Inferior parietal cortex (tissue), 1 donor: ENCODE measurements around the gene PTGIS.
A peak's percentile ranks its signal among the peaks of the same experiment; 100 is the strongest.

Experiments
- DNase-seq: peaks from one replicate; pipeline ENCODE4 v3.0.0-alpha.2; 2016; ENCODE audit errors: extremely low spot score

The PTGIS gene

DNA sequence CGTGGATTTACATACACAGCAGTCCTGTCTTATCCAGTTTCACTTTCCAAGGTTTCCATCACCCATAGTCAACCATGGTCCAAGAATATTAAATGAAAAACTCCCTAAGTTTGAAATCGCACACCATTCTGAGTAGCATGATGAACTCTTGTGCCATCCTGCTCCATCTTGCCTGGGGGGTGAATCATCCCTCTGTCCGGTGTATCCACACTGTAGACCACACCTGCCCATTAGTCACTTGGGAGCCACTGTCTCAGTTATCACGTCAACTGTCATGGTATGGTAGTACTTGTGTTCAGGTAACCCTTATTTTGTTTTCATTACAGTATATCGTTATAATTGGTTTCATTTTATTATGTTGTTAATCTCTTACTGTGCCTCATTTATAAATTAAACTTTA, 38.5 kb downstream of the PTGIS start:
- DNase-seq: no peak

DNA sequence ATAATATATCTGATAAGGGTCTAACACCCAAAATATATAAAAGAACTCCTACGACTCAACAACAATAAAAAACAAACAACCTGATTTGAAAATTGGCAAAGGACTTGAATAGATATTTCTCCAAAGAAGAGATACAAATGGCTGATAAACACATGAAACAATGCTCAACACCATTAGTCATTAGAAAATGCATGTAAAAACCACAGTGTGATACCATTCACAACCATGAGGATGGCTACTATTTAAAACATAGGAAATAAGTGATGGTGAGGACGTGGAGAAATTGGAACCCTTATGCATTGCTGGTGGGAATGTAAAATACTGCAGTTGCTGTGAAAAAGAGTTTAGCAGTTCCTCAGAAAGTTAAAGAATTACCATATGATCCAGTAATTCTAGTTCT, 41.4 kb downstream of the PTGIS start:
- no peak for DNase-seq

DNA sequence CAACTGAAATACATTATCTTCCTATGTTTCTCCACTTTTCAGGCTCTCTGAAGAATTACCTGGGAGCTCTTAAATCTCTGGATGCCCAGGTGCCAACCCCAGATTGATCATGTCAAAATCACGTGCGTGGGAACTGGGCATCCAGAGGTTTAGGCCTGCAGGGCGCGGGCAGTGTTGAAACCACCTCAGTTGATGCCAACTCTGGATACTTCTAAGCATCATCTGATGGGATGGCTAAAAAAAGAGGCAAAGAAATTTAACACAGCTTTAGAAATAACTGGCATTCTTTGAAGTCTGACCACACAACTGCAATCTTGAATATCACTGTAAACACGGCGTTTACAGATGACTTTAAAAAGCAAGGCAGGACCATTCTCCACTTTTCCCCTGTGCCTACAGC, 41.9 kb downstream of the PTGIS start:
- DNase-seq: no peak

DNA sequence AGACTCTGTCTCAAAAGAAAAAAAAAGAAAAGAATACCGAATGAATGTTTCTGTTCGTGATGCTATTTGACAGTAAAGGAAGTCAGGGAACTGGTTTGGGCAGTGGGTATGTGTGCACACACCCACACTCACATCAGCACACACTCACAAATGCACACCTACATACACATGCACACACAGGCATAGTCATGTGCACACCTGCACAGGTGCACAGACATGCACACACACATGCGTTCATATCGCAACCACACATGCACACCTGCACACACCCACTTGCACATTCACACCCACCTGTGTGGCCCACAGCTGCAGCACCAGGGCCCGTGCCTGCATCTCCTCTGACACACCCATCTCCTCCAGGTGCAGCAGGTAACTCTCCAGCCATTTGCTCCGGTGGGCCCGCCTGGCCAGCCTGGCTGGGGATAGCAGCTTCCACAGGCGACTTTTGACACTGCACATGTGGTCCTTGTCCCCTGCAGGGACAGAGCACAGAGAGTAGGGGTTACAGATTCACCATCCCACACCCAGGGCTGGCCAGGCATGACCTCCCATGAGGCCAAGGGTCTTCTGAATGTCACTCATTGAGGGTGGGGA, 44.1 kb downstream of the PTGIS start:
- DNase-seq: no peak

DNA sequence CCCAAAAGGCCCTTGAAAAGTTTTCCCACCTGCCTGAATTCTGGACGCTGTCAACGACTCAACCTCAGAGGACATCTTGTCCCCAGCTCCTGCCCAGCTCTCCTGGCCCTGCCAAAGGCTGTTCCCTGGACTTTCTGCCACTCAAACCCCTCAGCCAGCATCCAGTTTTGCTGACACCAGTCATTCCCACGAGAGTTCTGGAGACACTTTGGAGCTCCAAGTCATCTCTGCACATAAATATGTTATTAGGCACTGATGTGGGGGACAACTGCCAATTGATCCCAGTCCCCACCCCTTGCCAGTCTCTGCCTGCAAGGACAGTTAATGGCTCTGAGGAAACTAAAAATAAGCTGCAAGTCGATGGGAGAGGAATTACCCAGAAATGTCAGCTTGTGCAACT, 46.6 kb downstream of the PTGIS start:
- DNase-seq: no peak

DNA sequence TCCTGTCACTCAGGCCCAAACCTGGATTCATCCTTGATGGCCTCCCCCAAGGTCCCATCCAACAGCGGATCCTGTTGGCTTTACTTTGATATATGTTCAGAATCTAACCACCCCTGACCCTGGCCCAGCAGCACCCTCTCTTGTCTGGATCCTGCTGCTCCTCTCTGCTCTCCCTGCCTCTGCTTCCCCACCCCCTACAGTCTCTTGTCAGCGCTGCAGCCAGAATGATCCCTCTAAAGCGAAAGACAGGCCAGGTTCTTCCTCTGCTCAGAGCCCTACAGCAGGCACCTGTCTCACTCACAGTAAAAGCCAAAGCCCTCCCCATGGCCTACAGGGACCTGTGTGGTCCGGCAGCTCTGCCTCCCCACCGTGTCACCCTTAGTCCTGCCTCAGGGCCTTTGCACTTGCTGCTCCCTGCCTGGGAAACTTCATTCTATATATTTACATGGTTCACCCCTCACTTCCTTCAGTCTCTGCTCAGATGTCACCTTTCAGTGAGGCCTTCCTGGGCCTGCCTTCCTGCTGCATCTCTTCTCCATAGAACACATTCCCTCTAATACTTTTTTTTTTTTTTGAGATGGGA, 48.1 kb downstream of the PTGIS start:
- DNase-seq: no peak

DNA sequence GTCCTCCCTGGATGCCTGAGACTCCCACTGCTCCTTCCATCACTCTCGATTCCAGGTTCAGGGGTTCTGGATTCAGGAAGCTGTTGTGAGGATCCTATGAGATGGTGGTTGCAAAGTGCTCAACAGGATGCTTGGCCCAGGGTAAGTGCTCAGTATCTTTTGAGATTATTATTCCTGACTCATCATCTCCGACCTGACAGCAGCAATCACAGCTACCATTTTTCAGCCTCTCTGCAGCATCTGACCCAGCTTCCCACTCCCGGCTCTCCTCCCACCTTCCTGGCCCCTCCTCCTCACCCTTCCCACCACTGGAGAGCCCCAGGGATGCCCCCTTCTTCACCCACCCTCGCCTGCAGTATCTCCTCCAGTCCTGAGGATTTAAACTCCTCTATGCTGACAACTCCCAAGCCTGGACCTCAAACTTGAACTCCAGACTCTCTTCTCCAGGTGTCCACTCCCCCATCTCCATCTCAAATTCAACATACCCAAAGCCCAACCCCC, 48.7 kb downstream of the PTGIS start:
- no peak for DNase-seq

DNA sequence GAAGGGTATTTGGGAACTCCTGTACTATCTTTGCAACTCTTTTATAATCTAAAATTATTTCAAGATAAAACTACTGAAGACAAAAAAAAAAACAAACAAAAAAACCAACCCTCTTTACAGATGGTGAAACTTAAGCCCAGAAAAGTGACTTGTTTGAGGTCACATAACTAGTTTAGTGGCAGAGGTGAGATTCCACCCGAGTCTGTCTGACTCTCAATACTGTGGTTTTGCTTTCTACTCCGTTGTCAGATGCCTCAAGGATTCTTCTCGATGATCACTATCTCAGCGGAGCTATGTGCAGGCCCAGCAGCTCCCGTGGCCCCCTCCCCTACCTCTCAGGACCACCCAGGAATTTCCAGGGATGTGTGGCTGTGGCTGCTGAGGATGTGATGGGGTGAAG, 49.4 kb downstream of the PTGIS start:
- DNase-seq: no peak

DNA sequence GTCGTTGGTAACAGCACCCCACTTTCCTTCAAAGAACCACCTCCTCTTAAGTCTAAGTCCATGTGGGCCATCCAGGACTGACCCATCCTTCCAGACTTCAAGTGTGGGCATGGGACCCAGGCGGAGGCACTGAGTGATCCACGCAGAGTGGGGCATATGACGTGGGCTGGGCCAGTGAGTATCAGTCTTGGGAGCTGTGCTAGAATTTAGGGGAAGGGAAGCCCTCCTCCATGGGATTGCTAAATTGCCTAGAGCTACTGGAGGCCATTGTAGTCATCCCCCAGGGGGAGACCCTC, 50.2 kb downstream of the PTGIS start:
- no peak for DNase-seq

DNA sequence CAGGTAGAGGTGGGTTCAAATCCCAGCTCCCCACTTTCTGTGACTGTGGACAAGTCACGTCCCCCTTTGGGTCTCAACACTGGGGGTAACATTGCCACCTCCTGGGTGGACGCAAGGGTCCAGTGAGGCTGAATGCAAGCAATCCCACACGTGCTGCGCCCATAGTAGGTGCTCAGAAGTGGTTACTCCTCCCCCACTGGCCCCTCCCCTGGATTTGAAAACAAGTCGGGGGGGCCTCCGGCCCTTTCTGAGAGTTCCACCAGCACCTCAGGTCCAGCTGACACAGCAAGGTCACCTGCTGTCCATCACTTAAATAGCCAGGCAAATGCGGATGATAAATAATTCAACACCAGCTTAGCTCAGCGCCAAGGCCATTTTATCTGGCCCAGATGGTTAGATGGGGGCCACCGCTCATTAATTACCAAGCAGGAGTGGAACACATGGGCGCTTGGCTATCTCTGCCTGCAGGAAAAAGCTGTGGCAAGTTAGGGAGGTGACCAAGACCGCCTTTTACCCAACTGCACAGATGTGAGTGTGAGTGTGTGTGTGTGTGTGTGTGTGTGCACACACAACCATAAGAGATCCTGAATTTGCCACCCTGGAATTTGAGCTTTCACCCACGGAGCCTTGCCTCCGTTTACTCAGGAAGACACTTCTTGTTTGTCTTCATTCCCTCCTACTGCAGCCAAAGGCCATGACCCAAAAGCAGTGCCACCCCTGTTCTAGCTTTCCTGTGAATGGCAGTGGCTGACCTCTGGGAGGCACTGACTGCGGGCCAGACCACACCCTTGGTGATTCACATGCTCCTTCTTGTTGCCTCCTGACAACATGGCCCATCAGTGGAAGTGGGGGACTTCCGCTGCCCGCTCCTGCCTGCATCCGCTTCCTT, 50.8 kb downstream of the PTGIS start:
- no peak for DNase-seq

DNA sequence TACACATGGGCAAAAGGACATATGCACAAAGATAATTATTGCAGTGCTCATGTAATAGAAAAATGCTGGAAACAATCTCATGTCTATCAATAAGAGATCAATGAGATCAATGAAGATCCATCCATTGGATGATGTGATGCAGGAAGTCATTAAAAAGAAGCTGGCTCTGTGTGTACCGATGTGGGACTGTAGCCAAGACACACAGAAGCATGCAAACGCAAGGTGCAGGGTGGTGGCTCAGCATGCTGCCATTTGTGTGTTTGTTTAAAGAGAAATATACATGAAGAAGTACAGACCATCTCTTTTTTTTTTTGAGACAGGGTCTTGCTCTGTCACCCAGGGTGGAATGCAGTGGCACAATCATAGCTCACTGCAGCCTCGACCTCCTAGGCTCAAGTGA, 52.4 kb downstream of the PTGIS start:
- no peak for DNase-seq

DNA sequence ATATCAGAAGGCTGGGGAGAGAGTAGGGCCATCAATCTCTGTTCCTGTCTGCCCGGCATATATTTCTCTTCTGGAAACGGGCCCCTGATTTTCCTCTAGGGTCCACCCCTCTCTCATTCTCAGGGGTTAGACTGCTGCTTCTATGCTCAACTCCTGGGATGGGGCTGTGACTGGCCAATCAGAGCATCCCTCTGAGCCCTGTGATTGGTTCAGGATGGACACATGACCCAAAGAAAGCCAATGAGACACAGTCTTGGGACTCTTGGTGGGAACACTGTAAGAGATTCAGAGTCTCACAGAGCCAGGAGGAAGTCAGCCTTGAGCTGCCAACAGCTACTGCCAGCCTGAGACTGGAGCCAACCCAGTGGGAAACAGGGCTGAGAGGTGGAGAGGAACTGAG, 54.4 kb downstream of the PTGIS start:
- no peak for DNase-seq

DNA sequence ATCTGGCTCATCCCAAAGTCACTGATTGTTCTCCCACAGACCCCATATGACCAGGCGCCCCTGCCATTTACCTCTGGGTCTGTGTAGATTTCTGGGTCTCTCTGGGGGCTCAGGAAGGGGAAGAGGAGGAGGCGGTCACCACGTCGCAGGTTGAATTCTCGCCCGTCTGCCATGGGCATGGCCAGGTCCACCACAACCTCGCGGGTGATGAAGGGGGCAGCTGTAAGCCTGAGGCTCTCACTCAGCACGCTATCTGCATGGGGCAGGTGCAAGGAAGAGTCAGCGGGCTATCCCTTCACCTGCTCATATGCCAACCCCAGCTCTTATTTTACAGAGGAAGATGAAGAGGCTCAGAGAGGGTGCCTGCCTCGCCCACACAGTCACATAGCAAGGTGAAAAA, 54.9 kb downstream of the PTGIS start:
- no peak for DNase-seq

DNA sequence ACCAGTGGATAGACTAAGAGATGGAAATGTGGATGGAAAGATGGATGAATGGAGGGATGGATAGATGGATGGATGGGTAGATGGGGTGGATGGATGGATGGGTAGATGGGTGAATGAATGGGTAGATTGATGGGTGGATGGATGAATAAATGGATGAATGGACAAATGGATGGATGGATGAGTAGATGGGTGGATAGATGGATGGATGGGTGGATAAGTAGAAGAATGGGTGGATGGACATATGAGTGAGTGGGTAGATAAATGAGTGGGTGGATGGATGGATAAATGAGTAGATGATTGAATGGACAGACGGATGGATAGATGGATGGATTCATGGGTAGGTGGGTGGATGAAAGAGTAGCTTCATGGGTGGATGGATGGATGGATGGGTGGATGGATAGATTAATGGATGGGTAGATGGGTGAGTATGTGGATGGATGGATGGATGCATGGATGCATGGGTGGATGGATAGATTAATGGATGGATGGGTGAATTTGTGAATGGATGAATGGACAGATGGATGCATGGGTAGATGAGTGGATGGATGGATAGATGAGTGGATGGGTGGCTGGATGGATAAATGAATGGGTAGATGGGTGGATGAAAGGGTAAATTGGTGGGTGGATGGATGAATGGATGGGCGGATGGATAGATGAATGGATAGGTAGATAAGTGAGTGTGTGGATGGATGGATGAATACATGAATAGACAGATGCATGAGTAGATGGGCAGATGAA, 56.0 kb downstream of the PTGIS start:
- DNase-seq: no peak

DNA sequence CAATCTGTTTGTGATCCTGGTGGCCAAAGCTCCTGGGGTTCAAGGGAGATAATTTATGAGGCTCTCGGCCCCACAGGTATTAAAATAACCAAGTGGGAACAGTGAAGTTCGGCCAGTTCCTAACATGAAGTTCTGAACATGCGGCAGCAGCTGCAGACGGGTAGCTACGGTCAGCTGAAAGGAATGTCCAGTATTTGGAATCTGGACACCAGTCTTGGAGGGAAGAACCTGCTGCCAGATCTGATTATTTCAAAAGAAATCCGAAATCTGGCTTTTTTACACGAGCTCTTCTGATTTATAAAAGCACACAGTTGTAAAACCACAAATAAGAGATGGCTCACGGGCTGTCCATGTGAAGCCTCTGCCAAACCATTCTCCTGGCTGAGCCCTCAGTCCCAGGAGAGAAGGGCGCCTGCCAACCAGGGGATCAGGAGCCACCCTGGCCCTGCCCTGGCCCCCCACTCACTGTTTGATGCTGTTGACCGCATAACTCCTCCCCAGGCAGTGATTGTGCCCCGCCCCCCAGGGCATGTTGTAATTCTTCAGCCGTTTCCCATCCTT, 57.3 kb downstream of the PTGIS start:
- no peak for DNase-seq

DNA sequence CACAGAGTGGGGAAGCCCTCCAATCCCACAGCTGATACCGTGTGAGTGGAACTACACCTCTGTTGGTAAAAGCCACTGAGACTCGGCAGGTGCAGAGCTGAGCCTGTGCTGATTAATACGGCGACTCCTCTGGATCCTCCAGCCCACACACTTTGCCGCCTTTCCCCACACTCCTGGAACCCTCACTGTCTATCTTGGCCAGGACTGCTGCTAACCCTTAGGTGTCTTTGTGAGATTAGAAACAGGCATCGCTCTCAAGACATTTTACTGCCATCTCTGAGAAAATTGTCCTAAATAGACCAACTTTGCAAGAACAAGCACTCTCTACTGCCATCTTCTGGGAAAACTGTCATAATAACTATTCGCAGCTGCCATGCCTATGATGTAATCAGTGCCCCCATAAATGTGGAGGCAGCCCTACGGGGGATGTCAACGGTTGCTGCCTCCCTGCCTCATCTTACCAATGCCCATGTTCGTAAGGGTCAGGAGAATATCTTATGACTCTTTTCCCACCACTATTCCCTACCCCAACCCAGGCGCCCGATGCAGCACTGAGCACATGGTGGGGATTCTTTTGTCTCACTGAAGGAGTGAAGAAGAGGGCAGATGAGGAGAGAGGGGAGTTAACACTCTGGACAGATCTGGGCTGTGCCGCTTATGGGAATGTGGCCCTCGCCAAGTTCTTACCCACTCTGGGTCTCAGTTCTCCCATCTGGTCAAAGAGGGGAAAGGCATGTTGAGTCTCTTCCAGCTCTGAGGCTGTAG, 59.3 kb downstream of the PTGIS start:
- DNase-seq: peak; percentile 80

DNA sequence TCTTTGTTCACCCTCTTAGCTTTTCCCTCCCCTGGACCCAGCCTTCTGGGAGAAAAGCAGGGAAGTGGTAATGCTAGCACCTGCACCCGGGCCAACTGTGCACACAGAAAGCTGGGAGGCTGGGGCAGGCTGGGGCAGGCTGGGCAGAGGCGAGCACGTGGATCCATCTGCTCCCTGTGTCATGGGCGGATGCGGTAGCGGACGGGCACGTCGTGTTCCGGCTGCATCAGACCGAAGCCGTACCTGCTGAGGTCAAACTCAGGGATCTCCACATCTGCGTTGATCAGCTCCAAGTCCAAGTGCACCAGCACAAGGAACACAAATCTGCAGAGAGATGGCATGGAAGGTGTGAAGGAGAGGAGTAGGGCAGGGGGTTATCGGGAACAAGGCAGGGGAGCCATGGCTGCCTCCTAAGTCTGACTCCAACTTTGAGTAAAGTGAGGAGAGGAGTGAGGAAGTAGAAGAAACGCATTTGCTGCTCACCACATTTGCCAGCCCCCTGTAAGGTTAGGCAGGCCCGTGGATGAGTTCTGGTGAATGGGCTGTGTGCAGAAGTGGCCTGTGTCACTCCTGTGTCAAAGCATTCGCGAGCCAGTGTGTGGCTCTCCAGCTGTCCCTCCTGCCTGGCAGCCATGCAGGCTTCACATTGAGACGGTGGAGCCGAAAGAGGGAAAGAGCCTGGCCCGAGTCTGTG, 60.0 kb downstream of the PTGIS start:
- no peak for DNase-seq

DNA sequence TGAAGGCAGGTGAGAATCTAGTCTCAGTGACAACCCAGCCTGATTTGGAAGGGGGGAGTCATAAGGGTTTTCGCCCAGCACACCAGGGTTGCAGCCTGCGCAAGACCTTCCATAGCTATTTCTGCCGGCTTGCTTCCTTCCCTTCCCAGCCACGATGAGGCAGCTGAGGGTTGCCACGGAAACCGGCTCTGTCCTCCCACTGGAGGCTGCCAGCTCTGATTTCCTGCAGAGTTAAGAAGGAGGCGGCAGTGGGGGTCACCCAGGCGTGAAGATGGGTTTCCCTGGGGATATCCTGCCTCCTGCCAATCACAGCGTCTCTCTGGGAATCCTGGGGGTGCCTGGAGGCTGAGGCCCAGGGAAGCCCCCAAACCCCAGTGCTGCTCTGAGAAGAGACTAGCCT, 62.4 kb downstream of the PTGIS start:
- DNase-seq: peak; percentile 58

DNA sequence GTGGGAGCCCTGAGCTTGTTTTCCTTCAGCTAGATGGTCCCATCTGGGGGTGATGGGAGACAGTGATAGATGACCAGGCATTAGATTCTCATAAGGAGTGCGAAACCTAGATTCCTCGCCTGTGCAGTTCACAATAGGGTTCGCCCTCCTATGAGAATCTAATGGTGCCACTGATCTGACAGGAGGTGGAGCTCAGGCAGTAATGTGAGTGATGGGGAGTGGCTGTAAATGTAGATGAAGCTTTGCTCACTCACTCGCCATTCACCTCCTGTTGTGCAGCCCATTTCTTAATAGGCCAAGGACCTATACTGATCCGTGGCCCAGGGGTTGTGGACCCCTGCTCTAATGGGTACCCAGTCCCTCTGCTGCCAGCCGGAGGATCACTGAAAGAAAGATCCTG, 64.8 kb downstream of the PTGIS start:
- no peak for DNase-seq

DNA sequence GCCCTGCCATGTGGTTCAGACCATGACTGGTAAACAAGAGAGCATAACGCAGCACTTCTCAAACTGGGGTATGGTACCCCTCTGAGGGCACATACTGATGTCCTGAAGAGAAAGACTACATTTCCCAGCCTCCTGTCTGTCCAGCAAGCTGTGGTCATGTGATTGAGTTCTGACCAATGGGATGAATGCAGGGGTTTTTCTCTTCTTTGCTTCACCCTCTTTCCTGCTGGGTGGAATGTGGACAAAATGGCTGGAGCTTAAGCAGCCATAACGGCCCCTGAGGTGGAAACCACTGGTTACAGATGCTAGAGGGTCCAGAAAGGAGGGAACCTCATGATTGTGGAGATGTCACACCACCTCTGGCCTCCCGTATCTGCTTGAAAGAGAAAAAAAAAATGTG, 66.0 kb downstream of the PTGIS start:
- no peak for DNase-seq

DNA sequence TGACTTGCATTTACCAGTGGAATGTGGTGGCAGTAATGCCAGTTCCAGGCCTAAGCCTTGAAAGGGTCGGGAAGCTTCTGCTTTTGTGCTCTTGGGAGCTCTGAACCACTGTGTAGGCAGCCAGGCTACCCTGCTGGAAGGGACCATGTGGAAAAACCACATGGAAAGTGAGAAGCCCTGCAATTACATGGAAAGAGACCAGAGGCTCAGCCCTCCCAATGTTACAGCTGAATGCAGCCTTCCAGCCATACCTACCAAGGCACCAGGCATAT, 70.6 kb downstream of the PTGIS start:
- no peak for DNase-seq
